Measurements from ENCODE around the gene MALT1. TPM values are rescaled to one million over a fixed set of nuclear protein-coding genes. Genes with fewer than 3 reads are reported as not detected.
"Not testable (repeated sequence)": the region's sequence is repeated elsewhere in the genome, so short reads cannot be mapped to it uniquely, and the experiment has no call there.

Gene MALT1
- total RNA-seq, 2 donors from 2014 or later, result 34.0 to 70.8 TPM

GRCh38 chr18:58733866-58734265, 62.6 kb downstream of the MALT1 start:
- peak overlapping the region in 1 of 2 donors; percentile 40 for H3K27ac Mint-ChIP-seq
- ATAC-seq (no peak), DNase-seq (ENCODE audit: low spot score in 2 of 2) (no peak)
- H3K9me3 Mint-ChIP-seq, result no peaks in the 10 kb centered on the region
- peaks cover 5 to 37% of the 10 kb centered on the region in 2 donors for H3K36me3 Mint-ChIP-seq

- Mint-ChIP-seq H3K27ac (no peak overlapping the region), H3K9me3 (no peaks in the 10 kb centered on the region), H3K36me3 (peaks cover 11 to 47% of the 10 kb centered on the region in 2 donors)
- ATAC-seq (no peak), DNase-seq (ENCODE audit: low spot score in 2 of 2) (no peak)
Measured at GRCh38 chr18:58738322-58738721, 67.1 kb downstream of the MALT1 start.

GRCh38 chr18:58745914-58746313, 74.6 kb downstream of the MALT1 start:
- H3K9me3 Mint-ChIP-seq, result peaks cover 5 to 7% of the 10 kb centered on the region in 2 donors
- no peak for ATAC-seq
- no peak for DNase-seq (ENCODE audit: low spot score in 2 of 2)
- H3K36me3 Mint-ChIP-seq, result peaks cover 19 to 68% of the 10 kb centered on the region in 2 donors
- H3K27ac Mint-ChIP-seq, result peak overlapping the region in 1 of 2 donors; percentile 57

- ATAC-seq, result no peak
- Mint-ChIP-seq H3K27ac (no peak overlapping the region), H3K36me3 (peaks cover 19 to 66% of the 10 kb centered on the region in 2 donors), H3K9me3 (peaks cover 5 to 7% of the 10 kb centered on the region in 2 donors)
- DNase-seq (ENCODE audit: low spot score in 2 of 2), result no peak
Measured at GRCh38 chr18:58748899-58749595, 77.8 kb downstream of the MALT1 start.

- DNase-seq (ENCODE audit: low spot score in 2 of 2) (no peak), ATAC-seq (no peak)
- Mint-ChIP-seq H3K36me3 (peaks cover 7 to 30% of the 10 kb centered on the region in 2 donors), H3K9me3 (peaks cover 2 to 4% of the 10 kb centered on the region in 2 donors), H3K27ac (no peak overlapping the region)
Measured at GRCh38 chr18:58753976-58754375, 82.7 kb downstream of the MALT1 start.

GRCh38 chr18:58754544-58755068, 83.3 kb downstream of the MALT1 start:
- DNase-seq (ENCODE audit: low spot score in 2 of 2) (no peak), ATAC-seq (peak in 1 of 2 donors; percentile 53)
- H3K27ac Mint-ChIP-seq, result peak overlapping the region; percentile 41 to 55
- H3K36me3 Mint-ChIP-seq, result peaks cover 7 to 23% of the 10 kb centered on the region in 2 donors
- H3K9me3 Mint-ChIP-seq, result peaks cover 2 to 4% of the 10 kb centered on the region in 2 donors

- peak overlapping the region in 1 of 2 donors; percentile 66 for H3K27ac Mint-ChIP-seq
- H3K9me3 Mint-ChIP-seq, result peaks cover 0 to 4% of the 10 kb centered on the region in 2 donors
- peaks cover under 1 to 15% of the 10 kb centered on the region in 2 donors for H3K36me3 Mint-ChIP-seq
- ATAC-seq (peak; percentile 23 to 45), DNase-seq (ENCODE audit: low spot score in 2 of 2) (no peak)
Measured at GRCh38 chr18:58755304-58756010, 84.2 kb downstream of the MALT1 start.

GRCh38 chr18:58756148-58756547, 84.9 kb downstream of the MALT1 start:
- Mint-ChIP-seq H3K36me3 (peaks cover 0 to 11% of the 10 kb centered on the region in 2 donors), H3K27ac (peak overlapping the region in 1 of 2 donors; percentile 66), H3K9me3 (peaks cover 0 to 4% of the 10 kb centered on the region in 2 donors)
- no peak for ATAC-seq
- no peak for DNase-seq (ENCODE audit: low spot score in 2 of 2)

GRCh38 chr18:58756596-58757240, 85.5 kb downstream of the MALT1 start:
- Mint-ChIP-seq H3K36me3 (peaks cover 0 to 11% of the 10 kb centered on the region in 2 donors), H3K27ac (peak overlapping the region in 1 of 2 donors; percentile 5), H3K9me3 (peaks cover 0 to 4% of the 10 kb centered on the region in 2 donors)
- no peak for DNase-seq (ENCODE audit: low spot score in 2 of 2)
- ATAC-seq, result no peak

- peaks cover 0 to 11% of the 10 kb centered on the region in 2 donors for H3K36me3 Mint-ChIP-seq
- ATAC-seq; DNase-seq (ENCODE audit: low spot score in 2 of 2); H3K9me3 Mint-ChIP-seq; H3K27ac Mint-ChIP-seq: not testable (repeated sequence)
Measured at GRCh38 chr18:58757351-58757750, 86.1 kb downstream of the MALT1 start.

- Mint-ChIP-seq H3K9me3 (peaks cover 0 to 4% of the 10 kb centered on the region in 2 donors), H3K36me3 (peaks cover 0 to 11% of the 10 kb centered on the region in 2 donors), H3K27ac (no peak overlapping the region)
- ATAC-seq, result no peak
- DNase-seq (ENCODE audit: low spot score in 2 of 2), result no peak
Measured at GRCh38 chr18:58758046-58758445, 86.8 kb downstream of the MALT1 start.

- H3K36me3 Mint-ChIP-seq, result peaks cover 0 to 11% of the 10 kb centered on the region in 2 donors
- peak overlapping the region in 1 of 2 donors; percentile 15 for H3K27ac Mint-ChIP-seq
- peaks cover 0 to 4% of the 10 kb centered on the region in 2 donors for H3K9me3 Mint-ChIP-seq
- no peak for DNase-seq (ENCODE audit: low spot score in 2 of 2)
- ATAC-seq, result no peak
Measured at GRCh38 chr18:58758606-58759005, 87.3 kb downstream of the MALT1 start.

GRCh38 chr18:58761241-58761969, 90.1 kb downstream of the MALT1 start:
- H3K36me3 Mint-ChIP-seq, result no peaks in the 10 kb centered on the region
- ATAC-seq (peak in 1 of 2 donors; percentile 44), DNase-seq (ENCODE audit: low spot score in 2 of 2) (no peak)
- peak overlapping the region in 1 of 2 donors; percentile 33 for H3K27ac Mint-ChIP-seq
- H3K9me3 Mint-ChIP-seq, result peaks cover 0 to 4% of the 10 kb centered on the region in 2 donors

GRCh38 chr18:58761970-58762780, 90.9 kb downstream of the MALT1 start:
- Mint-ChIP-seq H3K9me3 (no peaks in the 10 kb centered on the region), H3K27ac (peak overlapping the region in 1 of 2 donors; percentile 33), H3K36me3 (no peaks in the 10 kb centered on the region)
- DNase-seq (ENCODE audit: low spot score in 2 of 2), result no peak
- no peak for ATAC-seq

GRCh38 chr18:58762781-58763171, 91.5 kb downstream of the MALT1 start:
- Mint-ChIP-seq H3K36me3 (no peaks in the 10 kb centered on the region), H3K27ac (no peak overlapping the region)
- ATAC-seq, result no peak

More at GRCh38 chr18:58762781-58763171, 91.5 kb downstream of the MALT1 start:
- DNase-seq (ENCODE audit: low spot score in 2 of 2), result no peak
- H3K9me3 Mint-ChIP-seq, result no peaks in the 10 kb centered on the region

All from activated naive CD4-positive, alpha-beta T cell treated with anti-CD3 and anti-CD28 coated beads, Interleukin-2, amount 50 U/mL, for 72 hours (primary cell).